ENCODE data around the gene PEAK3.

DNA sequence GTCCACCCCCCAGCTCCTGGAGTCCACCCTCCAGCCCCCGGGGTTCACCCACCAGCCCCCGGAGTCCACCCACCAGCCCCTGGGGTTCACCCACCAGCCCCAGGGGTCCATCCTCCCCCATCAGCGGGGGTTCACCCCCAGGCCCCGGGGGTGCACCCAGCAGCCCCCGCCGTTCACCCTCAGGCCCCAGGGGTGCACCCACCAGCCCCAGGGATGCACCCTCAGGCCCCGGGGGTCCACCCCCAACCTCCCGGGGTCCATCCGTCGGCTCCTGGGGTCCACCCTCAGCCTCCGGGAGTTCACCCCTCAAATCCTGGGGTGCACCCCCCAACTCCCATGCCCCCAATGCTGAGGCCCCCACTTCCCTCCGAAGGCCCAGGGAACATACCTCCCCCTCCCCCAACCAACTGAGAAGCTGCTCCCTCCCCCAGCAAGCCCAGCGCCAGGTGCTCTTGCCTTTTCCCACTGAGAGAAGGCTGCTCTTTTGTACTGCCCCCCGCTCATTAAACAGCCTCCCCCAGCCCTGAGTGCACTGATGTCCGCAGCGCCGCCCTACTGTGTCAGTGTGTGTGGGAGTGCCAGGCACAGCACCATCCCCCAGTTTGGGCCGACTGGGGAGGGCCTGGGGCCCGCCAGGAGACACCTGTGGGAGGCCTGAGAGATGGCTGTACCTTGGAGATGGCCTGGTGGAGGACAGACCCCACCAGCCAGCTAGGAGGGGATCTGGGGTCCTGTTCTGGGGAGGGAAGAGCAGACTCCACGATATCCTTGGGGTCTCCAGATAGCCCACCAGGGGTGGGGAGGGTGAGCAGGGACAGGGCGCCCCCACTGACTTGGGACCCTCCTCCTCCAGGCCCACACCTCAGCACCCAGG lies 33.6 kb downstream of the PEAK3 start:
- TF ChIP-seq POLR2A (IDR thresholded peaks at IDR 0.05) (no peak), POLR2AphosphoS5 (IDR thresholded peaks at IDR 0.05) (no peak)
- TF ChIP-seq, protein P1, sequence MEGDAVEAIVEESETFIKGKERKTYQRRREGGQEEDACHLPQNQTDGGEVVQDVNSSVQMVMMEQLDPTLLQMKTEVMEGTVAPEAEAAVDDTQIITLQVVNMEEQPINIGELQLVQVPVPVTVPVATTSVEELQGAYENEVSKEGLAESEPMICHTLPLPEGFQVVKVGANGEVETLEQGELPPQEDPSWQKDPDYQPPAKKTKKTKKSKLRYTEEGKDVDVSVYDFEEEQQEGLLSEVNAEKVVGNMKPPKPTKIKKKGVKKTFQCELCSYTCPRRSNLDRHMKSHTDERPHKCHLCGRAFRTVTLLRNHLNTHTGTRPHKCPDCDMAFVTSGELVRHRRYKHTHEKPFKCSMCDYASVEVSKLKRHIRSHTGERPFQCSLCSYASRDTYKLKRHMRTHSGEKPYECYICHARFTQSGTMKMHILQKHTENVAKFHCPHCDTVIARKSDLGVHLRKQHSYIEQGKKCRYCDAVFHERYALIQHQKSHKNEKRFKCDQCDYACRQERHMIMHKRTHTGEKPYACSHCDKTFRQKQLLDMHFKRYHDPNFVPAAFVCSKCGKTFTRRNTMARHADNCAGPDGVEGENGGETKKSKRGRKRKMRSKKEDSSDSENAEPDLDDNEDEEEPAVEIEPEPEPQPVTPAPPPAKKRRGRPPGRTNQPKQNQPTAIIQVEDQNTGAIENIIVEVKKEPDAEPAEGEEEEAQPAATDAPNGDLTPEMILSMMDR (IDR thresholded peaks at IDR 0.05): no peak

Measured in breast epithelium (tissue), 3 donors.